GM19193 (cell line): ENCODE results near the gene CDC14A.

Experiments used
- POLR2A ChIP-seq: IDR thresholded peaks from 4 replicates; pipeline ENCODE4 v1.6.1; 2011; ENCODE audit not compliant: insufficient read depth, insufficient read length; ENCODE audit errors: extremely low read depth

CDC14A gene

GRCh38 chr1:100482167-100482566 lies 129.9 kb downstream of the CDC14A start:
- TF ChIP-seq POLR2A, result no peak

- no peak for TF ChIP-seq POLR2A
Measured at GRCh38 chr1:100482748-100483147, 130.4 kb downstream of the CDC14A start.

GRCh38 chr1:100483230-100483629 lies 130.9 kb downstream of the CDC14A start:
- TF ChIP-seq POLR2A, result no peak

- TF ChIP-seq POLR2A, result no peak
Measured at GRCh38 chr1:100485855-100486258, 133.6 kb downstream of the CDC14A start.

- TF ChIP-seq POLR2A, result no peak
Measured at GRCh38 chr1:100494393-100495084, 142.2 kb downstream of the CDC14A start.

GRCh38 chr1:100496896-100497295 lies 144.6 kb downstream of the CDC14A start:
- no peak for TF ChIP-seq POLR2A

- TF ChIP-seq POLR2A, result no peak
Measured at GRCh38 chr1:100497796-100498195, 145.5 kb downstream of the CDC14A start.

- TF ChIP-seq POLR2A, result no peak
Measured at GRCh38 chr1:100499194-100499811, 147.0 kb downstream of the CDC14A start.

- no peak for TF ChIP-seq POLR2A
Measured at GRCh38 chr1:100502052-100502792, 149.9 kb downstream of the CDC14A start.

- no peak for TF ChIP-seq POLR2A
Measured at GRCh38 chr1:100506217-100506616, 153.9 kb downstream of the CDC14A start.

- no peak for TF ChIP-seq POLR2A
Measured at GRCh38 chr1:100510451-100510850, 158.1 kb downstream of the CDC14A start.

- TF ChIP-seq POLR2A, result no peak
Measured at GRCh38 chr1:100511058-100511457, 158.8 kb downstream of the CDC14A start.

- TF ChIP-seq POLR2A, result no peak
Measured at GRCh38 chr1:100511773-100512172, 159.5 kb downstream of the CDC14A start.

- no peak for TF ChIP-seq POLR2A
Measured at GRCh38 chr1:100512803-100513352, 160.6 kb downstream of the CDC14A start.

- no peak for TF ChIP-seq POLR2A
Measured at GRCh38 chr1:100516857-100517256, 164.6 kb downstream of the CDC14A start.
